Measurements from ENCODE around the gene HSD11B1. TPM values are rescaled to one million over a fixed set of nuclear protein-coding genes. Genes with fewer than 3 reads are reported as not detected.
A peak's percentile ranks its signal among the peaks of the same experiment; 100 is the strongest.

HSD11B1 gene
- total RNA-seq, 6 experiments from 2014 or later, result not detected

GRCh38 chr1:209678981-209679539 lies 25.6 kb upstream of the HSD11B1 start:
- Mint-ChIP-seq H3K27me3 (ENCODE audit: insufficient read depth) (peaks cover 25% of the 10 kb centered on the region), H3K27ac (no peak overlapping the region), H3K9me3 (no peaks in the 10 kb centered on the region), H3K4me3 (no peak overlapping the region), H3K36me3 (ENCODE audit: low read depth) (no peaks in the 10 kb centered on the region), H3K4me1 (ENCODE audit: low read depth) (peaks cover 19% of the 10 kb centered on the region)
- DNase-seq, result no peak
- TF ChIP-seq CTCF (IDR thresholded peaks at IDR 0.05), result no peak

DNA sequence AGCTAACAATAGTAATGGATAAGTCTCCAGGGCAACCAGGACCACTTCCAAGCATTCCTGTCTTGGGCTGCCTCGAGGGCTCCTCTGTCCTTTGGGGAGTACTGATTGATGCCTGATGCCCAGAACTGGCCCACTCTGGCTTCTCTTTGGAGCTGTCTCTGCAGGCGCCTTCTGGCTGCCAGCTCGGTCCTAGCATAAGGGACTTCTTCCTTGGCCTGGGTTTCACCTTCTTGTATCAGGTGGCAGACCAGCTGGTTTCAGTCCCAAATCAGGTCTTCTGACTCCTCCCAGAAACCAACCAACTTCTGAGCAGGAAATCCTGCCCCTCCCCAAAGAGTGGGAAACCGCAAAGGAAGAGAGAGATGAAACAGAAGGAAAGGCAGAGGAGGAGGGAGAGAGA lies 18.8 kb upstream of the HSD11B1 start:
- no peak for TF ChIP-seq CTCF (IDR thresholded peaks at IDR 0.05)
- no peaks in the 10 kb centered on the region for H3K36me3 Mint-ChIP-seq (ENCODE audit: low read depth)
- peaks cover 37% of the 10 kb centered on the region for H3K4me1 Mint-ChIP-seq (ENCODE audit: low read depth)
- DNase-seq, result no peak
- peaks cover 6% of the 10 kb centered on the region for H3K27me3 Mint-ChIP-seq (ENCODE audit: insufficient read depth)
- H3K9me3 Mint-ChIP-seq, result no peaks in the 10 kb centered on the region
- no peak overlapping the region for H3K4me3 Mint-ChIP-seq
- no peak overlapping the region for H3K27ac Mint-ChIP-seq

GRCh38 chr1:209686322-209686721 lies 18.3 kb upstream of the HSD11B1 start:
- DNase-seq, result no peak
- Mint-ChIP-seq H3K9me3 (no peaks in the 10 kb centered on the region), H3K4me3 (no peak overlapping the region), H3K36me3 (ENCODE audit: low read depth) (no peaks in the 10 kb centered on the region), H3K4me1 (ENCODE audit: low read depth) (peaks cover 37% of the 10 kb centered on the region), H3K27me3 (ENCODE audit: insufficient read depth) (peaks cover 5% of the 10 kb centered on the region; the same call in 1 of the 2 replicates), H3K27ac (no peak overlapping the region)
- no peak for TF ChIP-seq CTCF (IDR thresholded peaks at IDR 0.05)

GRCh38 chr1:209688746-209689234 lies 15.9 kb upstream of the HSD11B1 start:
- no peak for TF ChIP-seq CTCF (IDR thresholded peaks at IDR 0.05)
- Mint-ChIP-seq H3K9me3 (no peaks in the 10 kb centered on the region), H3K36me3 (ENCODE audit: low read depth) (no peaks in the 10 kb centered on the region), H3K27me3 (ENCODE audit: insufficient read depth) (peaks cover 5% of the 10 kb centered on the region), H3K4me1 (ENCODE audit: low read depth) (peaks cover 48% of the 10 kb centered on the region), H3K4me3 (no peak overlapping the region), H3K27ac (peak overlapping the region; percentile 9; the same call in 1 of the 2 replicates)
- peak; percentile 50 for DNase-seq

- H3K27ac Mint-ChIP-seq, result no peak overlapping the region
- no peaks in the 10 kb centered on the region for H3K36me3 Mint-ChIP-seq (ENCODE audit: low read depth)
- no peak overlapping the region for H3K4me3 Mint-ChIP-seq
- peaks cover 10% of the 10 kb centered on the region for H3K27me3 Mint-ChIP-seq (ENCODE audit: insufficient read depth)
- TF ChIP-seq CTCF (IDR thresholded peaks at IDR 0.05), result no peak
- peaks cover 48% of the 10 kb centered on the region for H3K4me1 Mint-ChIP-seq (ENCODE audit: low read depth)
- DNase-seq, result no peak
- no peaks in the 10 kb centered on the region for H3K9me3 Mint-ChIP-seq
Observed at GRCh38 chr1:209689477-209689876, 15.2 kb upstream of the HSD11B1 start.
